B cell (primary cell): ENCODE data around the gene CEMIP.

ENCODE experiments used
- EZH2 ChIP-seq: IDR thresholded peaks from 2 replicates; pipeline ENCODE4 v1.6.1; 2012; ENCODE audit warnings: borderline replicate concordance, low read depth, mild to moderate bottlenecking, moderate library complexity, low read length; ENCODE audit not compliant: insufficient read depth, poor library complexity, severe bottlenecking
- TF ChIP-seq, protein P1 (sequence below): fragments of 200-600 bp; IDR thresholded peaks from one replicate; pipeline ENCODE4 v1.8.0; 2022; ENCODE audit warnings: antibody characterized with exemption, mild to moderate bottlenecking

DNA sequence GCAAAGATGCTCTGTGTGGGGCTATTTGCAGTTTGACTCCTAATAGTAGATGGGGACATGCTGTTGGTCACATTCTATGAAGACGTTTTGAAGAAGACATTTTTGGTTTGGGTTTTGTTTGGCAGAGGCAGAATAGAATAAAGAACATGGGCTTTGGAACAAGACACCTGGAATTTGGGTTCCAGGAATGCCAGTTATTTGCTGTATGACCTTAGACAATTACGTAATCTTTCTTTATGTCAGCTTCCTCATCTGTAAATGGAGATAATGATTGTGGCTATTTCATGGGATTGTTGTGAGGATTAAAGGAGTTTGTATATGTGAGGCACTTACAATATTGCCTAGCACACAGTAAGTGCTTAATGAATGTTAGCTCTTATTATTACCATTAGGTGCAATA is 118.9 kb downstream of the CEMIP start:
- TF ChIP-seq, protein P1, sequence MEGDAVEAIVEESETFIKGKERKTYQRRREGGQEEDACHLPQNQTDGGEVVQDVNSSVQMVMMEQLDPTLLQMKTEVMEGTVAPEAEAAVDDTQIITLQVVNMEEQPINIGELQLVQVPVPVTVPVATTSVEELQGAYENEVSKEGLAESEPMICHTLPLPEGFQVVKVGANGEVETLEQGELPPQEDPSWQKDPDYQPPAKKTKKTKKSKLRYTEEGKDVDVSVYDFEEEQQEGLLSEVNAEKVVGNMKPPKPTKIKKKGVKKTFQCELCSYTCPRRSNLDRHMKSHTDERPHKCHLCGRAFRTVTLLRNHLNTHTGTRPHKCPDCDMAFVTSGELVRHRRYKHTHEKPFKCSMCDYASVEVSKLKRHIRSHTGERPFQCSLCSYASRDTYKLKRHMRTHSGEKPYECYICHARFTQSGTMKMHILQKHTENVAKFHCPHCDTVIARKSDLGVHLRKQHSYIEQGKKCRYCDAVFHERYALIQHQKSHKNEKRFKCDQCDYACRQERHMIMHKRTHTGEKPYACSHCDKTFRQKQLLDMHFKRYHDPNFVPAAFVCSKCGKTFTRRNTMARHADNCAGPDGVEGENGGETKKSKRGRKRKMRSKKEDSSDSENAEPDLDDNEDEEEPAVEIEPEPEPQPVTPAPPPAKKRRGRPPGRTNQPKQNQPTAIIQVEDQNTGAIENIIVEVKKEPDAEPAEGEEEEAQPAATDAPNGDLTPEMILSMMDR = no peak
- no peak for TF ChIP-seq EZH2
